Stimulated activated CD8-positive, alpha-beta memory T cell treated with anti-CD3 and anti-CD28 coated beads, Interleukin-4, amount 100 ng/mL, for 1 hour (primary cell): Measurements from ENCODE around the gene PRKG2.
"Not testable (repeated sequence)": the region's sequence is repeated elsewhere in the genome, so short reads cannot be mapped to it uniquely, and the experiment has no call there.

Source experiments
- DNase-seq, 2 donors: peaks; one replicate each; pipeline ENCODE4 v3.0.0-alpha.2; 2020; ENCODE audit warnings: low read depth in 2 of 2, low spot score in 1 of 2

The PRKG2 gene

GRCh38 chr4:81214881-81215868, at the start of gene PRKG2:
Gene PRKG2, minus strand, starts transcription at chr4:81215222. Its CDS starts 10,175 bp downstream, at chr4:81205047.
- DNase-seq = no peak

GRCh38 chr4:81260443-81261101, 45.5 kb upstream of the PRKG2 start:
- DNase-seq = no peak

- DNase-seq = no peak
Measured at GRCh38 chr4:81258841-81259550, 44.0 kb upstream of the PRKG2 start.

- DNase-seq = no peak
Measured at GRCh38 chr4:81257816-81258215, 42.8 kb upstream of the PRKG2 start.

GRCh38 chr4:81257021-81257420, 42.0 kb upstream of the PRKG2 start:
- DNase-seq = no peak

- no peak for DNase-seq
Measured at GRCh38 chr4:81256059-81256970, 41.3 kb upstream of the PRKG2 start.

GRCh38 chr4:81255524-81255923, 40.5 kb upstream of the PRKG2 start:
- DNase-seq = no peak

GRCh38 chr4:81250430-81250829, 35.4 kb upstream of the PRKG2 start:
- DNase-seq = no peak

- no peak for DNase-seq
Measured at GRCh38 chr4:81245218-81246009, 30.4 kb upstream of the PRKG2 start.

- no peak for DNase-seq
Measured at GRCh38 chr4:81237791-81238190, 22.8 kb upstream of the PRKG2 start.

GRCh38 chr4:81235982-81236749, 21.1 kb upstream of the PRKG2 start:
- no peak for DNase-seq

- DNase-seq = no peak
Measured at GRCh38 chr4:81227968-81228367, 12.9 kb upstream of the PRKG2 start.

GRCh38 chr4:81227138-81227537, 12.1 kb upstream of the PRKG2 start:
- DNase-seq = no peak

GRCh38 chr4:81225252-81225651, 10.2 kb upstream of the PRKG2 start:
- DNase-seq = no peak

- not testable (repeated sequence) for DNase-seq
Measured at GRCh38 chr4:81222082-81222472, 7.1 kb upstream of the PRKG2 start.

- DNase-seq = no peak
Measured at GRCh38 chr4:81221303-81222081, 6.5 kb upstream of the PRKG2 start.

- DNase-seq = no peak
Measured at GRCh38 chr4:81220271-81220670, 5.2 kb upstream of the PRKG2 start.

- no peak for DNase-seq
Measured at GRCh38 chr4:81218206-81218605, 3.2 kb upstream of the PRKG2 start.
